Measurements from ENCODE around the gene LAMB4.

DNA sequence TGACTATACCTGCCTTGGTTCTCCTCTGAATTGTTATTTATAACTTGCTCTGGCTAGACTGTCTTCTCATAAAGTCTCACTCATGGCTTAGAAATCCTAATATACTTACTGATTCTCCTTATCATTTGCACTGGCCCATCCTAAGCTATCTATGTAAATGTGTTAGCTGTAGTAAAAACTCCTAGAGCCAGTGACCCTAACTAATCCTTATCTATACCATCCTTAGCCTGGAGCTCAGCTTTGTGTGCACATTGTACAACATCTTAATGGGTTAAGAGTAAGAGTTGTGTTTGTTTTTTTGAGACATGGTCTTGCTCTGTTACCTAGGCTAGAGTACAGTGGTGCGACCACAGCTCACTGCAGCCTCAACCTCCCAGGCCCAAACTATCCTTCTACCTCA is 40.8 kb downstream of the LAMB4 start:
- no peak for TF ChIP-seq EZH2phosphoT487 (IDR thresholded peaks at IDR 0.05; ENCODE audit: insufficient read depth, low read depth)
- no peak for TF ChIP-seq EZH2 (IDR thresholded peaks at IDR 0.05; ENCODE audit: insufficient read depth, poor library complexity, severe bottlenecking)

Data from GM23248 (cell line).